Measurements from ENCODE around the gene SPTSSA. TPM values are rescaled to one million over a fixed set of nuclear protein-coding genes. Genes with fewer than 3 reads are reported as not detected.

The SPTSSA gene
- total and polyA plus RNA-seq, 2 experiments from 2014 or later = 27.5 to 36.4 TPM

DNA sequence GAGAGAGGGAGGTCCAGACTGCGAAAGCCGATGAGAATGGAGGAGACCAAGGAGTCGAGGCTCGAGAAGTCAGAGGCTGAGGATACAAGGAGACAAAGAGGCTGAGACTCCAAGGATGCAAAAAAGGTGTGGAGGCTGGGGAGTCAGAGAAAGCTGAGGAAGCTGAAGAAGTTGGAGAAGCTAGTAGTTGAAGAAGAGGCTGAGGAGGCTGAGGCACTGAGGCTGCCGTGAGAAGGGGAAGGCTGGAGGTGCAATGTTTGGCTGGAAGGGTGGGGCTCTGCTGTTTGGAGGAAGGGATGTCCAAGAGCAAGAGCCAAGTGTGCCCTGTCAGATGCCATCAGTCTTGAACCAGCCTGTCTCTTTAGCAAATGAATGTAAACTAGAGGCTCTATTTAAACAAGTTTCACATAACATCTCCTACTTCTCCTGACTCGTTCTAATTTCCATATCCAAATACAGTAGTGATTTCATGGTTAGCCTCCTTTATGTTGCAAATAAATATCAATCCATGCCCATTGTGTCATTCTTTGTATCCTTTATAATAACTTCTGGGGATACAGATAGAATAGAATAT lies 10.8 kb upstream of the SPTSSA start (continued):
- TF ChIP-seq EZH2 (IDR thresholded peaks at IDR 0.05; ENCODE audit: low read depth, unreplicated experiment) (no peak), ETS1 (IDR thresholded peaks at IDR 0.05) (no peak), CREB1 (CRISPR knock-in tag; IDR thresholded peaks at IDR 0.05; ENCODE audit: low read depth) (no peak)
- TF ChIP-seq, protein P1, sequence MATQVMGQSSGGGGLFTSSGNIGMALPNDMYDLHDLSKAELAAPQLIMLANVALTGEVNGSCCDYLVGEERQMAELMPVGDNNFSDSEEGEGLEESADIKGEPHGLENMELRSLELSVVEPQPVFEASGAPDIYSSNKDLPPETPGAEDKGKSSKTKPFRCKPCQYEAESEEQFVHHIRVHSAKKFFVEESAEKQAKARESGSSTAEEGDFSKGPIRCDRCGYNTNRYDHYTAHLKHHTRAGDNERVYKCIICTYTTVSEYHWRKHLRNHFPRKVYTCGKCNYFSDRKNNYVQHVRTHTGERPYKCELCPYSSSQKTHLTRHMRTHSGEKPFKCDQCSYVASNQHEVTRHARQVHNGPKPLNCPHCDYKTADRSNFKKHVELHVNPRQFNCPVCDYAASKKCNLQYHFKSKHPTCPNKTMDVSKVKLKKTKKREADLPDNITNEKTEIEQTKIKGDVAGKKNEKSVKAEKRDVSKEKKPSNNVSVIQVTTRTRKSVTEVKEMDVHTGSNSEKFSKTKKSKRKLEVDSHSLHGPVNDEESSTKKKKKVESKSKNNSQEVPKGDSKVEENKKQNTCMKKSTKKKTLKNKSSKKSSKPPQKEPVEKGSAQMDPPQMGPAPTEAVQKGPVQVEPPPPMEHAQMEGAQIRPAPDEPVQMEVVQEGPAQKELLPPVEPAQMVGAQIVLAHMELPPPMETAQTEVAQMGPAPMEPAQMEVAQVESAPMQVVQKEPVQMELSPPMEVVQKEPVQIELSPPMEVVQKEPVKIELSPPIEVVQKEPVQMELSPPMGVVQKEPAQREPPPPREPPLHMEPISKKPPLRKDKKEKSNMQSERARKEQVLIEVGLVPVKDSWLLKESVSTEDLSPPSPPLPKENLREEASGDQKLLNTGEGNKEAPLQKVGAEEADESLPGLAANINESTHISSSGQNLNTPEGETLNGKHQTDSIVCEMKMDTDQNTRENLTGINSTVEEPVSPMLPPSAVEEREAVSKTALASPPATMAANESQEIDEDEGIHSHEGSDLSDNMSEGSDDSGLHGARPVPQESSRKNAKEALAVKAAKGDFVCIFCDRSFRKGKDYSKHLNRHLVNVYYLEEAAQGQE (IDR thresholded peaks at IDR 0.05; ENCODE audit: unreplicated experiment) = no peak

GRCh38 chr14:34470319-34470718 lies 8.3 kb upstream of the SPTSSA start:
- Histone ChIP-seq H3K4me1 (ENCODE audit: insufficient read depth) (peaks cover 7% of the 10 kb centered on the region), H3K4me3 (no peak overlapping the region), H3K36me3 (ENCODE audit: insufficient read depth) (no peaks in the 10 kb centered on the region), H2AFZ (peak overlapping the region; percentile 69; the same call in 1 of the 2 replicates), H4K20me1 (replicated peaks; ENCODE audit: insufficient read depth) (no peaks in the 10 kb centered on the region), H3F3A (replicated peaks; ENCODE audit: low read depth) (no peaks in the 10 kb centered on the region), H3K4me2 (no peak overlapping the region), H3K9me2 (ENCODE audit: insufficient read depth) (no peaks in the 10 kb centered on the region; the same call in 1 of the 2 replicates), H3K79me2 (replicated peaks; ENCODE audit: insufficient read depth) (no peaks in the 10 kb centered on the region), H3K27ac (ENCODE audit: low read depth) (no peak overlapping the region), H3K27me3 (ENCODE audit: insufficient read depth) (no peaks in the 10 kb centered on the region)
- no peak overlapping the region for H3K27ac Mint-ChIP-seq
- DNase-seq (ENCODE audit: low spot score) (no peak), ATAC-seq (no peak)
- no peak for TF ChIP-seq CREB1 (CRISPR knock-in tag; IDR thresholded peaks at IDR 0.05; ENCODE audit: low read depth)
- TF ChIP-seq EZH2phosphoT487 (IDR thresholded peaks at IDR 0.05; ENCODE audit: unreplicated experiment) = no peak
- TF ChIP-seq ZNF331 (CRISPR knock-in tag; IDR thresholded peaks at IDR 0.05; ENCODE audit: low read depth) = no peak
- no peak for TF ChIP-seq STAT1 (IDR thresholded peaks at IDR 0.05; ENCODE audit: unreplicated experiment)
- H3K9me3 Mint-ChIP-seq = peaks cover 2% of the 10 kb centered on the region
- peaks cover 17% of the 10 kb centered on the region for H3K4me1 Mint-ChIP-seq
- H3K4me3 Mint-ChIP-seq = no peak overlapping the region
- H3K36me3 Mint-ChIP-seq (ENCODE audit: low read depth) = no peaks in the 10 kb centered on the region
- H3K27me3 Mint-ChIP-seq (ENCODE audit: insufficient read depth, low read depth, poor library complexity) = peaks cover 7% of the 10 kb centered on the region

DNA sequence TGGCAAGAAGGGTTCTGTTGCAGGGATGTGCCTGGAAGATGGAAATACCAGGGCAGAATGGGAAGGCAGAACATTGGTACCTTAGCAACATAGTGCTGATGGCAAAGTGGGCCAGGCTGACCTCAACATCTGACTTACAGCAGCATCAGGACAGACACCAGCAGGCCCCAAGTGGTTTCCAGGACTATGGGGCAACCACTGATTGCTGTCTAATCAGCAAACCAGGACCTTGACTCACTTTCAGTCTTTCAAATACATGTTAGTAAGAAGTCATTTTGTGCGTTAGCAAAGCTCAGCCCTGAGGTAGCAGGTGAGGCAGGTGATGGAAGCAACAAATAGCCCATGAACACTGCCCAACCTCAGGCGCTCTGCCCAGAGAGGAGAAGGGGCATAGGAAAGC lies 4.7 kb upstream of the SPTSSA start:
- Mint-ChIP-seq H3K36me3 (ENCODE audit: low read depth) (no peaks in the 10 kb centered on the region), H3K9me3 (no peaks in the 10 kb centered on the region; the same call in 2 of the 3 replicates), H3K4me1 (peaks cover 14% of the 10 kb centered on the region), H3K27ac (no peak overlapping the region), H3K4me3 (no peak overlapping the region), H3K27me3 (ENCODE audit: insufficient read depth, low read depth, poor library complexity) (peaks cover 7% of the 10 kb centered on the region)
- peaks cover 4% of the 10 kb centered on the region for H3K4me1 ChIP-seq (ENCODE audit: insufficient read depth)
- H3K27ac ChIP-seq (ENCODE audit: low read depth) = no peak overlapping the region
- no peak for ATAC-seq
- H4K20me1 ChIP-seq (replicated peaks; ENCODE audit: insufficient read depth) = no peaks in the 10 kb centered on the region
- H3K9me2 ChIP-seq (ENCODE audit: insufficient read depth) = peaks cover 14% of the 10 kb centered on the region; the same call in 1 of the 2 replicates
- no peak overlapping the region for H3K4me3 ChIP-seq
- DNase-seq (ENCODE audit: low spot score) = no peak
- no peaks in the 10 kb centered on the region for H3K27me3 ChIP-seq (ENCODE audit: insufficient read depth)
- no peak overlapping the region for H3K4me2 ChIP-seq
- 0 out of 2 replicates have a peak, but pooled peaks cover 5% of the 10 kb centered on the region for H3F3A ChIP-seq (replicated peaks; ENCODE audit: low read depth)
- no peak overlapping the region for H2AFZ ChIP-seq
- no peaks in the 10 kb centered on the region for H3K79me2 ChIP-seq (replicated peaks; ENCODE audit: insufficient read depth)
- H3K36me3 ChIP-seq (ENCODE audit: insufficient read depth) = no peaks in the 10 kb centered on the region
- TF ChIP-seq, protein P2, sequence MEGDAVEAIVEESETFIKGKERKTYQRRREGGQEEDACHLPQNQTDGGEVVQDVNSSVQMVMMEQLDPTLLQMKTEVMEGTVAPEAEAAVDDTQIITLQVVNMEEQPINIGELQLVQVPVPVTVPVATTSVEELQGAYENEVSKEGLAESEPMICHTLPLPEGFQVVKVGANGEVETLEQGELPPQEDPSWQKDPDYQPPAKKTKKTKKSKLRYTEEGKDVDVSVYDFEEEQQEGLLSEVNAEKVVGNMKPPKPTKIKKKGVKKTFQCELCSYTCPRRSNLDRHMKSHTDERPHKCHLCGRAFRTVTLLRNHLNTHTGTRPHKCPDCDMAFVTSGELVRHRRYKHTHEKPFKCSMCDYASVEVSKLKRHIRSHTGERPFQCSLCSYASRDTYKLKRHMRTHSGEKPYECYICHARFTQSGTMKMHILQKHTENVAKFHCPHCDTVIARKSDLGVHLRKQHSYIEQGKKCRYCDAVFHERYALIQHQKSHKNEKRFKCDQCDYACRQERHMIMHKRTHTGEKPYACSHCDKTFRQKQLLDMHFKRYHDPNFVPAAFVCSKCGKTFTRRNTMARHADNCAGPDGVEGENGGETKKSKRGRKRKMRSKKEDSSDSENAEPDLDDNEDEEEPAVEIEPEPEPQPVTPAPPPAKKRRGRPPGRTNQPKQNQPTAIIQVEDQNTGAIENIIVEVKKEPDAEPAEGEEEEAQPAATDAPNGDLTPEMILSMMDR (conservative IDR thresholded peaks at IDR 0.05; ENCODE audit: low read depth in 2 of 2) = no peak
- no peak for TF ChIP-seq STAT1 (IDR thresholded peaks at IDR 0.05; ENCODE audit: unreplicated experiment)
- TF ChIP-seq EZH2 (IDR thresholded peaks at IDR 0.05; ENCODE audit: low read depth, unreplicated experiment) = no peak

Measured in GM23338 (cell line).